Testis (tissue), 2 donors: ENCODE data around the gene GNPTAB.

ENCODE experiments used
- POLR2A ChIP-seq: fragments of 450-650 bp; IDR thresholded peaks from one replicate; pipeline ENCODE4 v1.6.1; 2017; ENCODE audit warnings: antibody characterized with exemption, mild to moderate bottlenecking, moderate library complexity
- TF ChIP-seq, protein P1 (sequence below), 3 experiments: fragments of 450-650 bp in 2 of 3; fragments of 200-600 bp in 1 of 3; sonication (generic) in 1 of 3; IDR thresholded peaks; one replicate each; pipeline ENCODE4 v1.5.1; 2016 to 2019; ENCODE audit warnings: antibody characterized with exemption in 3 of 3, mild to moderate bottlenecking in 2 of 3, moderate library complexity in 1 of 3

DNA sequence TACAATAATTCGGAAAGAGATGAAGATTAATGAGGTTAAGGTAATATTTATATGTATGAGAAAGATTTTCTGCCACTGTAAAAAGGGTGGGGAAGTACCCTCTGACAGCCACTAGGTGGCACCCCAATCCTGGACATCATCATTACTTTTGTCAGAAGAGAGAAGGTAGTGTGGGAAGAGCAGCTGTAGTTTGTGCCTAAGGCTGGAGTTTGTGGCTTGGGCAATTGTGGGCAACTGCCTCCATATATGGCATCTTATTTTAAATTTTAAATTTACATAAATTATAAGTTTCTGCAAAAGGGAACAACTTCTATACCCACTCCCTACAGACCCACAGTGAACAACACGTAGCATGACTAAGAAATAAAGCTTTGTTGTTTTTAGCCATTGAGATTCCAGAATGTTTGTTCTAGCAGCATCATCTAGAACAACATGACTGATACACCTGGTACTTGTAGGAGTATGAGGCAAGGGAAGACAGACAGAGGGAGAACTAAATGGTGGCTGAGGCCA is 57.1 kb downstream of the GNPTAB start:
- TF ChIP-seq, protein P1, sequence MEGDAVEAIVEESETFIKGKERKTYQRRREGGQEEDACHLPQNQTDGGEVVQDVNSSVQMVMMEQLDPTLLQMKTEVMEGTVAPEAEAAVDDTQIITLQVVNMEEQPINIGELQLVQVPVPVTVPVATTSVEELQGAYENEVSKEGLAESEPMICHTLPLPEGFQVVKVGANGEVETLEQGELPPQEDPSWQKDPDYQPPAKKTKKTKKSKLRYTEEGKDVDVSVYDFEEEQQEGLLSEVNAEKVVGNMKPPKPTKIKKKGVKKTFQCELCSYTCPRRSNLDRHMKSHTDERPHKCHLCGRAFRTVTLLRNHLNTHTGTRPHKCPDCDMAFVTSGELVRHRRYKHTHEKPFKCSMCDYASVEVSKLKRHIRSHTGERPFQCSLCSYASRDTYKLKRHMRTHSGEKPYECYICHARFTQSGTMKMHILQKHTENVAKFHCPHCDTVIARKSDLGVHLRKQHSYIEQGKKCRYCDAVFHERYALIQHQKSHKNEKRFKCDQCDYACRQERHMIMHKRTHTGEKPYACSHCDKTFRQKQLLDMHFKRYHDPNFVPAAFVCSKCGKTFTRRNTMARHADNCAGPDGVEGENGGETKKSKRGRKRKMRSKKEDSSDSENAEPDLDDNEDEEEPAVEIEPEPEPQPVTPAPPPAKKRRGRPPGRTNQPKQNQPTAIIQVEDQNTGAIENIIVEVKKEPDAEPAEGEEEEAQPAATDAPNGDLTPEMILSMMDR (IDR thresholded peaks at IDR 0.05), result peak; percentile 86 to 97 (median 90)
- no peak for TF ChIP-seq POLR2A
